Measurements from ENCODE around the gene DLEU7. TPM values are rescaled to one million over a fixed set of nuclear protein-coding genes. Genes with fewer than 3 reads are reported as not detected.
A peak's percentile ranks its signal among the peaks of the same experiment; 100 is the strongest.

Gene DLEU7
- polyA plus RNA-seq, 3 donors: 1.2 TPM

GRCh38 chr13:50844084-50844875 is 788 bp upstream of the DLEU7 start:
- DNase-seq (ENCODE audit: low read depth in 3 of 3, low spot score in 2 of 3): peak in 1 of 3 donors; percentile 4

GRCh38 chr13:50842990-50843256 is 569 bp downstream of the DLEU7 start:
- DNase-seq (ENCODE audit: low read depth in 3 of 3, low spot score in 2 of 3): no peak

DNA sequence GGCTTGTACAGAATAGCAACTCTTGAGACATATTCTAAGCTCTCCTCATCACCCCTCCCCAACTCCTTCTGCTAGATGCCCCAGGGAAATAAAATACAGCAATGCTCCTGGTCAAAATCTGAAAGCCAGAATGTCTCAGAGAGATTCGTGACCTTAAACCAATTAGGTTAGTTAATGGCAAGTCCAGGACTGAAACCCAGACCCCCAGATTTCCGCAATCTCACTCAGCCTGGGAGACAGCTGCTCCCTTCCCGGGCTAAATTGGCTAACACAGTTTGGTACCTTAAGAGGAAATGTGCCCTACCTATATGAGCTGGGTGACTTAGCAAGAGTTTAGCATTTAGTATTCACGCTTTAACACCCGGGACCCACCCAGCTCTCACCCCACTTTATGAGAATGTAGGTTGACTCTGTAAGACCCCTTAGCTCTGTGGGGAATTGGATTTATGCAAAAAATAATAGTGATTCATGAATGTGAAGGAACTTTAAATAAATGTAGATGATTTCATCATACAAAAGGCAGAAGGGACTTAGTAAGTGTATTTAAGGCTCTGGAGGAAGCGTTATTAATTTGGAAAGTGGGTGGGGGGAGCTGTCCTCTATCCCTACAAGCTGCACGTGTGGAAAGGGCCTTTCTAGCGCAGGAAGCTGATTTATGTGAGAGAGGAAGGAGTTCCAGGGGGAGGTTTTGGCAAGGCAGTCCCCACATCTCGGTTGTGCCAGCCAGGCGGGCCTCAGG is 1.1 kb downstream of the DLEU7 start:
- DNase-seq (ENCODE audit: low read depth in 3 of 3, low spot score in 2 of 3): peak in 1 of 3 donors; percentile 1

GRCh38 chr13:50841786-50842185 is 1.7 kb downstream of the DLEU7 start:
- DNase-seq (ENCODE audit: low read depth in 3 of 3, low spot score in 2 of 3): no peak

GRCh38 chr13:50840284-50840683 is 3.2 kb downstream of the DLEU7 start:
- no peak for DNase-seq (ENCODE audit: low read depth in 3 of 3, low spot score in 2 of 3)

DNA sequence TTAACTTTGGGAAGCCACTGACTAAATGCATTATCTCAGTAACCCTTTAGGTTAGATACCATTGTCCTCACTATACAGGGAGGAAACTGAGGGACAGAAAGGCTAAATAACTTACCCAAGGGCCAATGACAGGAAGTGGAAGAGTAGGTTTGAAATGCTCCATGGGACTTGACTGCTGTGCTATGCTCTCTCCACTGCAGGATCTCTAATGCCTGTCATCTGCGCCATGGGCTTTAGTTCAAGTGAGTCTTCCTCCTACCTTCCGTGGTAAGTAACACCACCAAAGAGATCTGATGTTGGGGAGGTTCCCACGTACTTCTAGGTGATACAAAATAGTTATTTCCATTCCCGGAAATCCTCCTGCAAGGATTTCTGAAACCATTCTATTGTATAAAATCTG is 3.7 kb downstream of the DLEU7 start:
- DNase-seq (ENCODE audit: low read depth in 3 of 3, low spot score in 2 of 3): no peak

- DNase-seq (ENCODE audit: low read depth in 3 of 3, low spot score in 2 of 3): no peak
Observed at GRCh38 chr13:50838701-50839100, 4.8 kb downstream of the DLEU7 start.

GRCh38 chr13:50838031-50838430 is 5.5 kb downstream of the DLEU7 start:
- DNase-seq (ENCODE audit: low read depth in 3 of 3, low spot score in 2 of 3): no peak

GRCh38 chr13:50831512-50831911 is 12.0 kb downstream of the DLEU7 start:
- no peak for DNase-seq (ENCODE audit: low read depth in 3 of 3, low spot score in 2 of 3)

- DNase-seq (ENCODE audit: low read depth in 3 of 3, low spot score in 2 of 3): no peak
Observed at GRCh38 chr13:50829896-50830295, 13.6 kb downstream of the DLEU7 start.

- no peak for DNase-seq (ENCODE audit: low read depth in 3 of 3, low spot score in 2 of 3)
Observed at GRCh38 chr13:50829226-50829625, 14.3 kb downstream of the DLEU7 start.

DNA sequence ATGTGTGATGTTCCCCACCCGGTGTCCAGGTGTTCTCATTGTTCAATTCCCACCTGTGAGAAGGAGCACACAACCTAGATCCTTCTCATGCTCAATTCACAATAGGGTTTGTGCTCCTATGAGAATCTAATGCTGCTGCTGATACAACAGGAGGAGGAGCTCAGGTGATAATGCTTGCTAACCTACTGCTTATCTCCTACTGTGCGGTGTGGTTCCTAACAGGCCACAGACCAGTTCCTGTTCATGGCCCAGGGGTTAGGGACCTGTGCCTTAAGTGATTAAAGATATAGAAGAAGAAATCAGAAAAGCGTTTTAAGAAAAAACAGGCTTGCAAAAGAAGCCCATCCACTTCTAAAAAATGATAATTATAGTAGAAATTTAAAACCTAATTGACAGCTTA is 17.5 kb downstream of the DLEU7 start:
- no peak for DNase-seq (ENCODE audit: low read depth in 3 of 3, low spot score in 2 of 3)

DNA sequence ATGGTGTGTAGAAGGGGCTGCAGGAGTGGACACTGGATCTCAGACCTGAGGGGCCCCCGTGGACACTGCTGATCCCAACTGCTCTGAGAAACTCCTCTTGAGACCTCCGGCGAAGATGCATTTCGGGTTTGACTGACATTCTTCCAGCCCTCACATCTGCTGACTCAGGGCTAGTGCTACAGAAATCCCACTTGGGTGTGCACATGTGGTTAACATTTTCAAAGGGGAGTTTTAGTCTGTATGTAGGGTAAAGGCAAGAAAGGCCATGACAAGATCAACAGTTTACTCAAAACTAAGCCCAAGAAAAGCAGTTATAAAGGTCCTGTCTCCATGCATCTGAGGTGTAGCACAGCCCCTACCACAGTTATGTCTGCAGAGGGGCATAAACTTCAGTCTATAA is 31.2 kb downstream of the DLEU7 start:
- no peak for DNase-seq (ENCODE audit: low read depth in 3 of 3, low spot score in 2 of 3)

DNA sequence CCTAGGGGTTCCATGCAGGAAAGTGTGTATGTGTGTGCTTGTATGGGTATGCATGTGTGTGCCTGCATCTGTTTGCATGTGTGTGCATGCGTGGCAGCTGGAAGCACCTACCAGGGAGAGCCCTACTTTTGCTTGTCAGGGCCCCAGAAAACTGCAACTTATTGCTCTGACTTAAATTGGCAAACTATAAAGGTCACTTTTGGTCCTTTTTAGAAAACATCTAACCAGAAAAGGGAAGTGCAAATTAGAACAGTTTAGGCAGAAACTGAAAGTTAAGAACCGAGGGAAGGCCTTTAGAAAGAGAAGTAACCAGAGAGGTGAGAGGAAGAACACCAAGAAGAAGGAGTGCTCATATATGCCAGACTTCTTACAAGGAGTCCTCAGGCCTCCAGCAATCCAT is 32.5 kb downstream of the DLEU7 start:
- DNase-seq (ENCODE audit: low read depth in 3 of 3, low spot score in 2 of 3): no peak

- DNase-seq (ENCODE audit: low read depth in 3 of 3, low spot score in 2 of 3): no peak
Observed at GRCh38 chr13:50810468-50810867, 33.0 kb downstream of the DLEU7 start.

DNA sequence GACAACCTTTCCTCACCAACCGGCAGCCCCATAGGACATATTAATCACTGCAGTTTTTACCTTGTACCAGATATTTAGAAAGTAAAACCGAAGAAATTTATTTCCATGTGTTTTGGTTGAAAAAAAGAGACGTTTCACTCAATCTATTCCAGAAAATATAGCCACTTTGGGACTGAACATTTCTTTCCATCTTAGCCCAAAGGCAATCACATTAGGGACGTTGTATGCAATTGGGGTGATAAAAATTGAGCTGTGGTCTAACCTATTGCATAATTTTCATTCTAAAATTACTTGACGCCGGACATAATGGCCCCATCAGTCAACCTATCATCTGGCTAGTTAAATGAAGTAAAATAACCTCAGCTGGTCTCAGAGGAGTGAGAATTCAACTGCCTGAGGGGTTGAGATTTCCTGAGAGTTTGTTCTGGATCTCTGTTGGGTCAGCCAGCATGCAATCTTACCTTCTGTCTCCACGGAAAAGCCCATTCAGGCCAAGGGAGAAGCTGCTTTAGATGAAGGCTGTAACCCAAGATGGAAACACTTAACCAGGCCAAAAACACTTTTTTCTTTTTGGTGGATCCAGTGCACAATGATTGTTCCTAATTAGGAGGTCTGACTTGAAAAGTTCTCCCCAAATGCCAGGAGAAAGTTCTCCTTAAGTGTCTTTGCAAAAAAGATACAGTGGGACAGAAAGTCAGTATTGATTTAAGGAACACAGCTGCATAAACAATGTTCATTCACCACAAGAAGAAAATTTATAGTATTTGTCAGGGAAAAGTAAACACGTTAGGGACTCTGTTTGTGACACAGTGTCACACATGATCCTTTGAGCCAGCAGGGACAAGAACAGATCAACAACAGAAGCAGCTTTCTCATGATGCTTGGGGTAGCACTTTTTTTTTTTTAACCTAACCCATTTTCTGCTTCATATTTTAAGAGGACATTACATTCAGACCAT is 34.1 kb downstream of the DLEU7 start:
- no peak for DNase-seq (ENCODE audit: low read depth in 3 of 3, low spot score in 2 of 3)

DNA sequence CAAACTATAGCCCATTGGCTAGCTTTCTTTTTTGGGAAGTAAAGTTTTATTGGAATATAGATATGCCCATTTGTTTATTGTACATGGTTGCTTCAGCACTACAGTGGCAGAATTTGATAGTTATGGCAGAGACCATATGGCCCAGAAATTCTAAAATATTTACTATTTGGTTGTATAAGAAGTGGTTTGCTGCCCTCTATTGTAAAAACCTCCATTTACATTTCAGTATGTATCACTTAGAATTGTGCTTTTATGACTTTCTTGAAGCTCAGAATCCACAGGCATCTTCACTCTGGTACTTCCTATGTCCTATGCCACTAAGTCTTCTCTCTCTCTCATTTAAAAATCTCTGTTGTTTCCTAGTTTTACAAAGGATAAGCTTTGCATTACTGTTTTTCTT is 37.7 kb downstream of the DLEU7 start:
- no peak for DNase-seq (ENCODE audit: low read depth in 3 of 3, low spot score in 2 of 3)

- DNase-seq (ENCODE audit: low read depth in 3 of 3, low spot score in 2 of 3): peak; percentile 57 to 75 (median 71)
Observed at GRCh38 chr13:50801087-50801931, 42.2 kb downstream of the DLEU7 start.

GRCh38 chr13:50800091-50800739 is 43.3 kb downstream of the DLEU7 start:
- no peak for DNase-seq (ENCODE audit: low read depth in 3 of 3, low spot score in 2 of 3)

DNA sequence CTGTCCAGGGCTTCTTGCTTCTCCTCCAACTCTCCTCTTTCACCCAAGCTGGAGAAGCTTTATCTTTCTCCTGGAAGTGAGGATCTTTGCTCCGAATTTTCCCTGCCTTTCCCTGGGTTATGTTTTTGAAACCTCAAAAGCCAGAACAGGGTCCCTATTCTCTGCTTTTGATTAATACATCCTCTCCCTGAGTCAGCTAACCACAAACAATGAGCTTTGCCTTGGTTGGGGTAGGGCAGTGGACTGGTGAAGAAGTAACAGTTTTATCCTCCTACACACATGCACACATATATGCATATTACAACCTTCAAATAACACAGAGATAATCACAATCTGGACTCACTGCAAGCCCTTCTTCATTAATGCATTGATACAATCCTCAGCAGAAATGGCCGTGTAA is 44.6 kb downstream of the DLEU7 start:
- no peak for DNase-seq (ENCODE audit: low read depth in 3 of 3, low spot score in 2 of 3)

Data from right renal cortex interstitium (tissue), 3 donors.